MM.1S (cell line): ENCODE data around the gene FOXA2.

Source experiments
- DNase-seq: peaks from one replicate; pipeline ENCODE4 v3.0.0-alpha.2; 2015
- H2AFZ ChIP-seq: fragments of 300-600 bp; sonication (generic); 2 replicates; pipeline ENCODE4 v1.6.0; 2016; ENCODE audit warnings: antibody characterized with exemption, low read length
- H3F3A ChIP-seq: fragments of 300-600 bp; sonication (generic); 2 replicates; pipeline ENCODE4 v1.6.1; 2016; ENCODE audit warnings: mild to moderate bottlenecking, antibody characterized with exemption, low read length, moderate library complexity, mixed read lengths; ENCODE audit not compliant: insufficient read depth
- H3K27ac ChIP-seq: fragments of 300-600 bp; sonication (generic); 2 replicates; pipeline ENCODE4 v1.5.1; 2016; ENCODE audit warnings: mild to moderate bottlenecking, low read length
- H3K27me3 ChIP-seq: fragments of 300-600 bp; sonication (generic); replicated peaks from 2 replicates; pipeline ENCODE4 v1.6.0; 2016; ENCODE audit warnings: low read length; ENCODE audit not compliant: insufficient read depth
- H3K36me3 ChIP-seq: fragments of 300-600 bp; sonication (generic); replicated peaks from 2 replicates; pipeline ENCODE4 v1.6.1; 2016; ENCODE audit warnings: mild to moderate bottlenecking, low read length, mixed read lengths; ENCODE audit not compliant: insufficient read depth
- H3K4me1 ChIP-seq: fragments of 300-600 bp; sonication (generic); 2 replicates; pipeline ENCODE4 v1.6.1; 2016; ENCODE audit warnings: low read length, mixed read lengths
- H3K4me2 ChIP-seq: fragments of 300-600 bp; sonication (generic); 2 replicates; pipeline ENCODE4 v1.6.0; 2016; ENCODE audit warnings: low read depth, low read length
- H3K4me3 ChIP-seq: fragments of 300-600 bp; sonication (generic); 2 replicates; pipeline ENCODE4 v1.5.1; 2016; ENCODE audit warnings: low read length, mixed read lengths
- H3K79me2 ChIP-seq: fragments of 300-600 bp; sonication (generic); 2 replicates; pipeline ENCODE4 v1.6.1; 2016; ENCODE audit warnings: mixed run types, low read length, mixed read lengths
- H3K9ac ChIP-seq: fragments of 300-600 bp; sonication (generic); 2 replicates; pipeline ENCODE4 v1.6.1; 2016; ENCODE audit warnings: low read length, mixed read lengths
- H3K9me2 ChIP-seq: fragments of 300-600 bp; sonication (generic); replicated peaks from 2 replicates; pipeline ENCODE4 v1.6.1; 2016; ENCODE audit warnings: mild to moderate bottlenecking, low read length, mixed read lengths; ENCODE audit not compliant: insufficient read depth
- H3K9me3 ChIP-seq: fragments of 300-600 bp; sonication (generic); replicated peaks from 2 replicates; pipeline ENCODE4 v1.6.1; 2016; ENCODE audit warnings: mild to moderate bottlenecking, low read length, mixed read lengths; ENCODE audit not compliant: insufficient read depth
- H4K20me1 ChIP-seq: fragments of 300-600 bp; sonication (generic); 2 replicates; pipeline ENCODE4 v1.6.1; 2016; ENCODE audit warnings: mild to moderate bottlenecking, low read length, moderate library complexity, mixed read lengths; ENCODE audit not compliant: insufficient read depth
- EZH2 ChIP-seq: fragments of 300-600 bp; sonication (generic); optimal IDR thresholded peaks from 2 replicates; pipeline ENCODE3; 2017; ENCODE audit warnings: low read depth, mild to moderate bottlenecking, antibody characterized with exemption, low read length, mixed read lengths
- EZH2phosphoT487 ChIP-seq: fragments of 300-600 bp; sonication (generic); IDR thresholded peaks from 2 replicates; pipeline ENCODE4 v1.6.1; 2018; ENCODE audit warnings: antibody characterized with exemption, low read length
- TF ChIP-seq, protein P1 (sequence below): fragments of 300-600 bp; sonication (generic); IDR thresholded peaks from 2 replicates; pipeline ENCODE4 v1.5.1; 2016; ENCODE audit warnings: antibody characterized with exemption, low read length, mixed read lengths

Gene FOXA2

DNA sequence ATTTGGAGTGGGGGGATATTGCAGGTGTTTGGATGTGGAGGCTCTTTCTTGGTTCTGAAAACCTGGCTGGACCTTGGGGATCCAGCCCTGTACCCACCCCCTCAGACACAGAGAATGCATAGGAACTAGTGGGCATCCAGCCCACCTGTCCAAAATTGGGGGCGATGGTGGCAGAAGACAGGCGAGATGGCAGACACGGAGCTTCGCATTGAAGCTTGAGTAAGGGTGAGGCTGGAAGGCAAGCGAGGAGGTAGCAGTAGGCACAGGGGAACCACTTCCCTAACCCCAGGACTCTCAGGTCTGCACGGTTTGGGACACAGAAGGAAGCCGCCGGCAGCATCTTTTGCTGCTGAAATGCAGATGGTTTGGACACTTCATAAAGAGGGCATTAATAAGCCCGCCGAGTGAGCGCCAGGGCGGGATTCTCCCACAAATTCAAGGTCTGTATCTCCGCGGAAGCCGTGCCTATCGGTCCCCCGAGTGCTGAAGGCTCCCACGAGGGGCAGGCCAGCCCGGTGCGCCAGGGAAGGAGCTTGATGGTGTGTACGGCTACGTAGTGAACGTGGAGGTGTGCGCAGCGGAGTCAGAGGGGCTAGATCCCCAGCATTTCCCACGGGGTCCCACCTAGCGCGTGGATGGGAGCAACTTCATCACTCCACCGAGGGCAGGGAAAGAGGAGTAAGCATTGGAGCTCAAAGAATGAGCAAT, 1.6 kb upstream of the FOXA2 start:
- H3K4me3 ChIP-seq: no peak overlapping the region

DNA sequence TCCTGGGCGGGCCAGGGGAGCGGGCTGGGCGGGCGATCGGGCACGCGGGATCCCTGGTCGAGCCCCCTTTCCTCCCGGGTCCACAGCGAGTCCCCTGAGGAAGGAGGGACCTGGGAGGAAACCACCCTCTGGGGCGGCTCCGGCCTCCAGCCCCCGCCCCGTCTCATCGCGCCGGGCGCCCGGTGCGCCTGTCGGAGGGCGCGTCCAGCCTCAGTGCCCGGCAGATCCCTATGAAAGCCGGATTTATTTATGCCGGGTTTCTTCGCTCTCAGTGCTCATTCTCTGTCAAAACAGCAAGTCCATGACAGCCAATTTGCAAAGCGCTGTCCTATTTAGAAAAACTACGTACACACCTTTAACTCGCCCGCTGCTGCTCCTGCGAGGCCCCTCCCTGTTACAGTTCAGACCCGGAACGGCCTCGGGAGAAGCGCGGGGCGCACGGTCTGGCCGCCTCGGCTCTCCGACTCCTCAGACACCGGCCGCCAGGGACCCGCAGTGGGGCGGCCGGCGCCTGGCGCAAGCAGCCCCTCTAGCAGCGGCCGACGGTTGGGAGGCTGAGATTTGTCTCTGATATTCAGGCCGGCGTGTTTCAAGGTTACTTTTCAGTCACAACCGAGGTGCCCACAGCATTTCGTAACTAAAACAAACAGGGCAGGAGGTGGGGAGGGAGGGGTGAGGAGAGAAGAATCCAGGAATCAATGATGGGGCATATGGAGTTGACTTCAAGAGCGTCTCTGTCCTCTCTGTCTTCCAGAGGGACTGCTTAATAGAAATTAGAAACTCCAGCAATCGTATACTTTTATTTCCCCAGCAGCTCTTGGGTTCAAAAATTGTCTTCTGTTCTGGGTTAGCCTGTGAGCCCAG, 782 bp upstream of the FOXA2 start:
- Histone ChIP-seq H3K27me3 (no peaks in the 10 kb centered on the region), H3K4me3 (no peak overlapping the region), H3K9ac (no peak overlapping the region), H3K79me2 (no peaks in the 10 kb centered on the region), H3K9me2 (no peaks in the 10 kb centered on the region), H3K9me3 (no peaks in the 10 kb centered on the region), H3K4me2 (no peak overlapping the region), H4K20me1 (no peaks in the 10 kb centered on the region), H3K27ac (no peak overlapping the region), H3K4me1 (no peaks in the 10 kb centered on the region), H3F3A (no peaks in the 10 kb centered on the region), H2AFZ (no peak overlapping the region), H3K36me3 (no peaks in the 10 kb centered on the region)
- no peak for TF ChIP-seq EZH2
- no peak for DNase-seq

More for the DNA sequence above, 1.6 kb upstream of the FOXA2 start:
- DNase-seq: no peak
- H3K27ac ChIP-seq: no peak overlapping the region
- no peaks in the 10 kb centered on the region for H3K4me1 ChIP-seq
- H4K20me1 ChIP-seq: no peaks in the 10 kb centered on the region
- no peaks in the 10 kb centered on the region for H3K9me3 ChIP-seq
- no peak for TF ChIP-seq EZH2phosphoT487
- TF ChIP-seq EZH2: no peak
- TF ChIP-seq, protein P1, sequence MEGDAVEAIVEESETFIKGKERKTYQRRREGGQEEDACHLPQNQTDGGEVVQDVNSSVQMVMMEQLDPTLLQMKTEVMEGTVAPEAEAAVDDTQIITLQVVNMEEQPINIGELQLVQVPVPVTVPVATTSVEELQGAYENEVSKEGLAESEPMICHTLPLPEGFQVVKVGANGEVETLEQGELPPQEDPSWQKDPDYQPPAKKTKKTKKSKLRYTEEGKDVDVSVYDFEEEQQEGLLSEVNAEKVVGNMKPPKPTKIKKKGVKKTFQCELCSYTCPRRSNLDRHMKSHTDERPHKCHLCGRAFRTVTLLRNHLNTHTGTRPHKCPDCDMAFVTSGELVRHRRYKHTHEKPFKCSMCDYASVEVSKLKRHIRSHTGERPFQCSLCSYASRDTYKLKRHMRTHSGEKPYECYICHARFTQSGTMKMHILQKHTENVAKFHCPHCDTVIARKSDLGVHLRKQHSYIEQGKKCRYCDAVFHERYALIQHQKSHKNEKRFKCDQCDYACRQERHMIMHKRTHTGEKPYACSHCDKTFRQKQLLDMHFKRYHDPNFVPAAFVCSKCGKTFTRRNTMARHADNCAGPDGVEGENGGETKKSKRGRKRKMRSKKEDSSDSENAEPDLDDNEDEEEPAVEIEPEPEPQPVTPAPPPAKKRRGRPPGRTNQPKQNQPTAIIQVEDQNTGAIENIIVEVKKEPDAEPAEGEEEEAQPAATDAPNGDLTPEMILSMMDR: no peak
- no peaks in the 10 kb centered on the region for H3K9me2 ChIP-seq
- H3F3A ChIP-seq: no peaks in the 10 kb centered on the region
- H2AFZ ChIP-seq: no peak overlapping the region
- no peaks in the 10 kb centered on the region for H3K36me3 ChIP-seq
- H3K79me2 ChIP-seq: no peaks in the 10 kb centered on the region
- H3K27me3 ChIP-seq: no peaks in the 10 kb centered on the region
- H3K9ac ChIP-seq: no peak overlapping the region
- no peak overlapping the region for H3K4me2 ChIP-seq

DNA sequence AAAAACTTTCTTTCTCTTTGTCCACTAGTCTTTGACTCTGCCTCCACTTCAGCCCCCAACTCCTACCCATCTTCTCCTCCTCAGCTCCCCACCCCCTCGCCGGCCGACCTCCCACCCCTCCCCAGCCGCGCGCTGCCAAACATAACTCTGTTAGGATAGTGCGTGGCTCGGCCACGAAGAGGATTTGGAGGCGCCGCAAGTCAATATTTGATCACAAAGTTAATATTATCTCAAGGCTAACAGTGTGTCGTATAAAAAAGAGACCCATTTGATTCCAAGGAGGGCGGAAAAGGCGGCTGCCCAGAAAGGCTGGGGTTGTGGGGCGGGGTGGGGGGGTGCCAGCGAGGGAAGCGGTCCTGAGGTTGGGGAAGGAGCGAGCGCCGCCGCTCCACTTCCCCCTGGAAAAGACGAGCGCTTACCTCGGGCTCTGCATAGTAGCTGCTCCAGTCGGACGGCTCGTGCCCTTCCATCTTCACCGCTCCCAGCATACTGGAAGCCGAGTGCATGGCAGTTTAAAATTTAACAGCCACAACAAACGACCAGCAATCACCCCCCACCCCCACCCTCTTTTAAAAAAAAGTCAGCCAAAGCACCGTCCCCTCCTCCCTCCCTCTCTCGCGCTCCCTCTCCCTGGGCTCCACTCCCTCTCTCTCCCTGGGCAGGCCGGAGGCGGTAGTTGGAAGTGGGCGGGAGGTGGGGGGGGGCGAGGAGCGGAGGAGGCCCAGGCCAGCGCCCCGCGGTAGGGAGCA, 425 bp downstream of the FOXA2 start:
- Histone ChIP-seq H3K27ac (no peak overlapping the region), H3K9ac (no peak overlapping the region), H4K20me1 (no peaks in the 10 kb centered on the region), H3K4me3 (no peak overlapping the region), H3K36me3 (no peaks in the 10 kb centered on the region), H3F3A (no peaks in the 10 kb centered on the region), H3K9me2 (no peaks in the 10 kb centered on the region), H3K27me3 (no peaks in the 10 kb centered on the region), H2AFZ (no peak overlapping the region), H3K9me3 (no peaks in the 10 kb centered on the region), H3K79me2 (no peaks in the 10 kb centered on the region), H3K4me1 (no peaks in the 10 kb centered on the region), H3K4me2 (no peak overlapping the region)
- TF ChIP-seq, protein P1: no peak
- no peak for TF ChIP-seq EZH2
- TF ChIP-seq EZH2phosphoT487: no peak
- no peak for DNase-seq
